ENCODE results near the gene HAGHL.

The HAGHL gene

DNA sequence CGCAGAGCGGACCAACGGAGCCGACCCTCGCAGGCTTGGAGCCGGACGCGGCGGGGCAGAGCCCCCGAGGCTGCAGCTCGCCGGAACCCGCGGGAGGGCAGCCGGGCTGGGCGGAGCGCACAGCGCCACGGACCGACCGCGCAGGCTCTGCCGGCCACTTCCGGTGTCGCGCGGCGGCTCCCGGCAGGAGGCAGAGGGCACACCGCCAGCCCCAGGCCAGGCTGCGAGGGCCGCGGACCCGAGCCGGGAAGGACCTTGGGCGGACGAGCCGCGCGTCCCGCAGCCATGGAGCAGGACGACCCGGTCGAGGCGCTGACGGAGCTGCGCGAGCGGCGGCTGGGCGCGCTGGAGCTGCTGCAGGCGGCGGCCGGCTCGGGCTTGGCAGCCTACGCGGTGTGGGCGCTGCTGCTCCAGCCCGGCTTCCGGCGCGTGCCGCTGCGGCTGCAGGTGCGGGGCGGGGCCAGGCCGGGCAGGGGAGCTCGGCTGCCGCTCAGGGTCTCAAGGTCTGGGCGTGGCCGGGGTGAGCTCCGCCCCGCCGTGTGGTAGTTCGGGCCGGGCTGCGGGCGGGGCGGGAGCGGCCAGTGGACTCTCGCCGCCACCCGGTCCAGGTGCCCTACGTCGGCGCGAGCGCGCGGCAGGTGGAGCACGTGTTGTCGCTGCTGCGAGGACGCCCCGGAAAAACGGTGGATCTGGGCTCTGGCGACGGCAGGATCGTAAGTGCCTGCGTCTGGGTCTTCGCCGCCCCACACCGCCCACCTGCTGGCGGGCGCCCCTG lies 5.7 kb upstream of the HAGHL start, which contains the start of gene ANTKMT (continued):
- TF ChIP-seq, protein P1, sequence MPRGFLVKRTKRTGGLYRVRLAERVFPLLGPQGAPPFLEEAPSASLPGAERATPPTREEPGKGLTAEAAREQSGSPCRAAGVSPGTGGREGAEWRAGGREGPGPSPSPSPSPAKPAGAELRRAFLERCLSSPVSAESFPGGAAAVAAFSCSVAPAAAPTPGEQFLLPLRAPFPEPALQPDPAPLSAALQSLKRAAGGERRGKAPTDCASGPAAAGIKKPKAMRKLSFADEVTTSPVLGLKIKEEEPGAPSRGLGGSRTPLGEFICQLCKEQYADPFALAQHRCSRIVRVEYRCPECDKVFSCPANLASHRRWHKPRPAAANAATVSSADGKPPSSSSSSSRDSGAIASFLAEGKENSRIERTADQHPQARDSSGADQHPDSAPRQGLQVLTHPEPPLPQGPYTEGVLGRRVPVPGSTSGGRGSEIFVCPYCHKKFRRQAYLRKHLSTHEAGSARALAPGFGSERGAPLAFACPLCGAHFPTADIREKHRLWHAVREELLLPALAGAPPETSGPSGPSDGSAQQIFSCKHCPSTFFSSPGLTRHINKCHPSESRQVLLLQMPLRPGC (tag by site-specific recombination; IDR thresholded peaks at IDR 0.05): no peak
- TF ChIP-seq, protein P2, sequence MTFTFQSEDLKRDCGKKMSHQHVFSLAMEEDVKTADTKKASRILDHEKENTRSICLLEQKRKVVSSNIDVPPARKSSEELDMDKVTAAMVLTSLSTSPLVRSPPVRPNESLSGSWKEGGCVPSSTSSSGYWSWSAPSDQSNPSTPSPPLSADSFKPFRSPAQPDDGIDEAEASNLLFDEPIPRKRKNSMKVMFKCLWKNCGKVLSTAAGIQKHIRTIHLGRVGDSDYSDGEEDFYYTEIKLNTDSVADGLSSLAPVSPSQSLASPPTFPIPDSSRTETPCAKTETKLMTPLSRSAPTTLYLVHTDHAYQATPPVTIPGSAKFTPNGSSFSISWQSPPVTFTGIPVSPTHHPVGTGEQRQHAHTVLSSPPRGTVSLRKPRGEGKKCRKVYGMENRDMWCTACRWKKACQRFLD (tag by site-specific recombination; IDR thresholded peaks at IDR 0.05): no peak
- TF ChIP-seq, protein P3, sequence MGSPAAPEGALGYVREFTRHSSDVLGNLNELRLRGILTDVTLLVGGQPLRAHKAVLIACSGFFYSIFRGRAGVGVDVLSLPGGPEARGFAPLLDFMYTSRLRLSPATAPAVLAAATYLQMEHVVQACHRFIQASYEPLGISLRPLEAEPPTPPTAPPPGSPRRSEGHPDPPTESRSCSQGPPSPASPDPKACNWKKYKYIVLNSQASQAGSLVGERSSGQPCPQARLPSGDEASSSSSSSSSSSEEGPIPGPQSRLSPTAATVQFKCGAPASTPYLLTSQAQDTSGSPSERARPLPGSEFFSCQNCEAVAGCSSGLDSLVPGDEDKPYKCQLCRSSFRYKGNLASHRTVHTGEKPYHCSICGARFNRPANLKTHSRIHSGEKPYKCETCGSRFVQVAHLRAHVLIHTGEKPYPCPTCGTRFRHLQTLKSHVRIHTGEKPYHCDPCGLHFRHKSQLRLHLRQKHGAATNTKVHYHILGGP (tag by site-specific recombination; IDR thresholded peaks at IDR 0.05): no peak
- TF ChIP-seq TRIM28 (IDR thresholded peaks at IDR 0.05; ENCODE audit: borderline replicate concordance, low read length) (peak; percentile 32; the same call in 1 of the 2 replicates), ZNF223 (tag by site-specific recombination; IDR thresholded peaks at IDR 0.05) (no peak), ZBTB20 (tag by site-specific recombination; IDR thresholded peaks at IDR 0.05) (0 out of 2 replicates have a peak, but pooled peaks have one; percentile 76), KLF16 (tag by site-specific recombination; IDR thresholded peaks at IDR 0.05) (peak; percentile 19; the same call in 1 of the 2 replicates), IKZF3 (tag by site-specific recombination; IDR thresholded peaks at IDR 0.05) (0 out of 2 replicates have a peak, but pooled peaks have one; percentile 24), ZNF23 (tag by site-specific recombination; IDR thresholded peaks at IDR 0.05; ENCODE audit: borderline replicate concordance) (no peak), ZNF677 (tag by site-specific recombination; IDR thresholded peaks at IDR 0.05) (0 out of 2 replicates have a peak, but pooled peaks have one; percentile 53), ZNF76 (tag by site-specific recombination; IDR thresholded peaks at IDR 0.05; ENCODE audit: borderline replicate concordance, low read depth) (peak; percentile 49), ZNF174 (tag by site-specific recombination; IDR thresholded peaks at IDR 0.05) (0 out of 2 replicates have a peak, but pooled peaks have one; percentile 74), ZBTB7A (tag by site-specific recombination; IDR thresholded peaks at IDR 0.05; ENCODE audit: low read depth) (0 out of 2 replicates have a peak, but pooled peaks have one; percentile 22), SCRT2 (tag by site-specific recombination; IDR thresholded peaks at IDR 0.05) (peak; percentile 57), OSR2 (tag by site-specific recombination; IDR thresholded peaks at IDR 0.05) (peak; percentile 45; the same call in 1 of the 2 replicates), ZNF561 (tag by site-specific recombination; IDR thresholded peaks at IDR 0.05; ENCODE audit: borderline replicate concordance) (peak; percentile 98; the same call in 1 of the 2 replicates), ZNF660 (tag by site-specific recombination; IDR thresholded peaks at IDR 0.05) (peak; percentile 88), SP3 (tag by site-specific recombination; IDR thresholded peaks at IDR 0.05) (peak; percentile 46), ZNF404 (tag by site-specific recombination; IDR thresholded peaks at IDR 0.05) (no peak), ZBTB1 (tag by site-specific recombination; IDR thresholded peaks at IDR 0.05) (no peak), EGR2 (tag by site-specific recombination; IDR thresholded peaks at IDR 0.05; ENCODE audit: low read depth) (peak; percentile 37; the same call in 1 of the 2 replicates)
- TF ChIP-seq, protein P4, sequence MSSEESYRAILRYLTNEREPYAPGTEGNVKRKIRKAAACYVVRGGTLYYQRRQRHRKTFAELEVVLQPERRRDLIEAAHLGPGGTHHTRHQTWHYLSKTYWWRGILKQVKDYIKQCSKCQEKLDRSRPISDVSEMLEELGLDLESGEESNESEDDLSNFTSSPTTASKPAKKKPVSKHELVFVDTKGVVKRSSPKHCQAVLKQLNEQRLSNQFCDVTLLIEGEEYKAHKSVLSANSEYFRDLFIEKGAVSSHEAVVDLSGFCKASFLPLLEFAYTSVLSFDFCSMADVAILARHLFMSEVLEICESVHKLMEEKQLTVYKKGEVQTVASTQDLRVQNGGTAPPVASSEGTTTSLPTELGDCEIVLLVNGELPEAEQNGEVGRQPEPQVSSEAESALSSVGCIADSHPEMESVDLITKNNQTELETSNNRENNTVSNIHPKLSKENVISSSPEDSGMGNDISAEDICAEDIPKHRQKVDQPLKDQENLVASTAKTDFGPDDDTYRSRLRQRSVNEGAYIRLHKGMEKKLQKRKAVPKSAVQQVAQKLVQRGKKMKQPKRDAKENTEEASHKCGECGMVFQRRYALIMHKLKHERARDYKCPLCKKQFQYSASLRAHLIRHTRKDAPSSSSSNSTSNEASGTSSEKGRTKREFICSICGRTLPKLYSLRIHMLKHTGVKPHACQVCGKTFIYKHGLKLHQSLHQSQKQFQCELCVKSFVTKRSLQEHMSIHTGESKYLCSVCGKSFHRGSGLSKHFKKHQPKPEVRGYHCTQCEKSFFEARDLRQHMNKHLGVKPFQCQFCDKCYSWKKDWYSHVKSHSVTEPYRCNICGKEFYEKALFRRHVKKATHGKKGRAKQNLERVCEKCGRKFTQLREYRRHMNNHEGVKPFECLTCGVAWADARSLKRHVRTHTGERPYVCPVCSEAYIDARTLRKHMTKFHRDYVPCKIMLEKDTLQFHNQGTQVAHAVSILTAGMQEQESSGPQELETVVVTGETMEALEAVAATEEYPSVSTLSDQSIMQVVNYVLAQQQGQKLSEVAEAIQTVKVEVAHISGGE (tag by site-specific recombination; conservative IDR thresholded peaks at IDR 0.05; ENCODE audit: low read depth): peak; percentile 96
- TF ChIP-seq, protein P5, sequence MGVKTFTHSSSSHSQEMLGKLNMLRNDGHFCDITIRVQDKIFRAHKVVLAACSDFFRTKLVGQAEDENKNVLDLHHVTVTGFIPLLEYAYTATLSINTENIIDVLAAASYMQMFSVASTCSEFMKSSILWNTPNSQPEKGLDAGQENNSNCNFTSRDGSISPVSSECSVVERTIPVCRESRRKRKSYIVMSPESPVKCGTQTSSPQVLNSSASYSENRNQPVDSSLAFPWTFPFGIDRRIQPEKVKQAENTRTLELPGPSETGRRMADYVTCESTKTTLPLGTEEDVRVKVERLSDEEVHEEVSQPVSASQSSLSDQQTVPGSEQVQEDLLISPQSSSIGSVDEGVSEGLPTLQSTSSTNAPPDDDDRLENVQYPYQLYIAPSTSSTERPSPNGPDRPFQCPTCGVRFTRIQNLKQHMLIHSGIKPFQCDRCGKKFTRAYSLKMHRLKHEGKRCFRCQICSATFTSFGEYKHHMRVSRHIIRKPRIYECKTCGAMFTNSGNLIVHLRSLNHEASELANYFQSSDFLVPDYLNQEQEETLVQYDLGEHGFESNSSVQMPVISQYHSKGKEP (tag by site-specific recombination; IDR thresholded peaks at IDR 0.05): peak; percentile 86
- TF ChIP-seq, protein P6, sequence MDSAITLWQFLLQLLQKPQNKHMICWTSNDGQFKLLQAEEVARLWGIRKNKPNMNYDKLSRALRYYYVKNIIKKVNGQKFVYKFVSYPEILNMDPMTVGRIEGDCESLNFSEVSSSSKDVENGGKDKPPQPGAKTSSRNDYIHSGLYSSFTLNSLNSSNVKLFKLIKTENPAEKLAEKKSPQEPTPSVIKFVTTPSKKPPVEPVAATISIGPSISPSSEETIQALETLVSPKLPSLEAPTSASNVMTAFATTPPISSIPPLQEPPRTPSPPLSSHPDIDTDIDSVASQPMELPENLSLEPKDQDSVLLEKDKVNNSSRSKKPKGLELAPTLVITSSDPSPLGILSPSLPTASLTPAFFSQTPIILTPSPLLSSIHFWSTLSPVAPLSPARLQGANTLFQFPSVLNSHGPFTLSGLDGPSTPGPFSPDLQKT (IDR thresholded peaks at IDR 0.05; ENCODE audit: borderline replicate concordance, low read depth, low read length): peak; percentile 38; the same call in 1 of the 2 replicates
- TF ChIP-seq, protein P7, sequence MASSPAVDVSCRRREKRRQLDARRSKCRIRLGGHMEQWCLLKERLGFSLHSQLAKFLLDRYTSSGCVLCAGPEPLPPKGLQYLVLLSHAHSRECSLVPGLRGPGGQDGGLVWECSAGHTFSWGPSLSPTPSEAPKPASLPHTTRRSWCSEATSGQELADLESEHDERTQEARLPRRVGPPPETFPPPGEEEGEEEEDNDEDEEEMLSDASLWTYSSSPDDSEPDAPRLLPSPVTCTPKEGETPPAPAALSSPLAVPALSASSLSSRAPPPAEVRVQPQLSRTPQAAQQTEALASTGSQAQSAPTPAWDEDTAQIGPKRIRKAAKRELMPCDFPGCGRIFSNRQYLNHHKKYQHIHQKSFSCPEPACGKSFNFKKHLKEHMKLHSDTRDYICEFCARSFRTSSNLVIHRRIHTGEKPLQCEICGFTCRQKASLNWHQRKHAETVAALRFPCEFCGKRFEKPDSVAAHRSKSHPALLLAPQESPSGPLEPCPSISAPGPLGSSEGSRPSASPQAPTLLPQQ (tag by site-specific recombination; IDR thresholded peaks at IDR 0.05): 0 out of 2 replicates have a peak, but pooled peaks have one; percentile 2

All from HEK293 (cell line).